T1000 (cell line): Measurements from ENCODE around the gene GORAB.
A peak's percentile ranks its signal among the peaks of the same experiment; 100 is the strongest.

Experiments used
- DNase-seq: peaks from one replicate; lab custom pipeline; 2025; ENCODE audit warnings: mixed read lengths; lab: John Stamatoyannopoulos, UW

GORAB gene

GRCh38 chr1:170537798-170538503 lies 6.0 kb downstream of the GORAB start:
- no peak for DNase-seq

- DNase-seq: no peak
These were observed 6.7 kb downstream of the GORAB start for GRCh38 chr1:170538687-170539086.

- DNase-seq: no peak
These were observed 7.2 kb downstream of the GORAB start for GRCh38 chr1:170539154-170539553.

GRCh38 chr1:170544624-170545023 lies 12.7 kb downstream of the GORAB start:
- DNase-seq: no peak

- DNase-seq: no peak
These were observed 13.5 kb downstream of the GORAB start for GRCh38 chr1:170545476-170545875.

DNA sequence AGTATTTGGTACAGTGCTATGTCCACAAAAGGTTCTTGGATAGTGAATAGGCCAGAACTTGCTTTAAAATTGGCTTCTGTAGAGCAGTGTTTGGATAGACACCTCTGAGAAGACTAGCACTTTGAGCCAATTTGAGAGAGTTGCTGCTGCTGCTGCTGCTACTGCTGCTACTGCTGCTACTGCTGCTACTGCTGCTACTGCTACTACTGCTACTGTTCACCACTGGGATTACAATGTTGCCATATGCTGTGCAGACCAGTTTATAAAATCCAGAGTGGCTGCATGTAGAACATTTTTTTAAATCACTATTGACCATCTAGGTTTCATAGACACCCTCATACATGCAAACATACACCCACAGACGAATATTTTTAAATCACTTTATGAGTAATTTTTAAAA lies 15.3 kb downstream of the GORAB start:
- no peak for DNase-seq

DNA sequence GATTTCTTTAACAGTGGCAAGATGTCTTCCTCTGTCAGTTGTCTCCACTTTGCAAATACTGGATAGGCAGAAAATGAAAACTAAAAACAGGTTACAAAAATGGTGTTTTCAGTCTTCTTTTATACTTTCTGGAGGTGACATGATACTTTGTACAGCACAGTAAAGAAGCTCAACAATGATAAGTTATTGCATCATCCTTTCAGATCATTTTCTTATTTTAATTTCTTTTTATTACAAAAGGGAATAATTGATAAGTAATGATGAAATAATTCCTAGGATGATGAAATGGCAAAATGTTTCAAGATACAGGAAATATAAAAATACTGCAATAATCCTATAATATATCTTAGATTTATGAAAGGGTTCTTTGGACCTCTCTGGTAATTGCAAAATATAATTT lies 16.5 kb downstream of the GORAB start:
- DNase-seq: no peak

- no peak for DNase-seq
These were observed 23.4 kb downstream of the GORAB start for GRCh38 chr1:170555370-170555769.

GRCh38 chr1:170556917-170557316 lies 25.0 kb downstream of the GORAB start:
- DNase-seq: no peak

GRCh38 chr1:170558731-170559130 lies 26.8 kb downstream of the GORAB start:
- no peak for DNase-seq

GRCh38 chr1:170559166-170559565 lies 27.2 kb downstream of the GORAB start:
- no peak for DNase-seq

GRCh38 chr1:170560681-170561285 lies 28.8 kb downstream of the GORAB start:
- no peak for DNase-seq

DNA sequence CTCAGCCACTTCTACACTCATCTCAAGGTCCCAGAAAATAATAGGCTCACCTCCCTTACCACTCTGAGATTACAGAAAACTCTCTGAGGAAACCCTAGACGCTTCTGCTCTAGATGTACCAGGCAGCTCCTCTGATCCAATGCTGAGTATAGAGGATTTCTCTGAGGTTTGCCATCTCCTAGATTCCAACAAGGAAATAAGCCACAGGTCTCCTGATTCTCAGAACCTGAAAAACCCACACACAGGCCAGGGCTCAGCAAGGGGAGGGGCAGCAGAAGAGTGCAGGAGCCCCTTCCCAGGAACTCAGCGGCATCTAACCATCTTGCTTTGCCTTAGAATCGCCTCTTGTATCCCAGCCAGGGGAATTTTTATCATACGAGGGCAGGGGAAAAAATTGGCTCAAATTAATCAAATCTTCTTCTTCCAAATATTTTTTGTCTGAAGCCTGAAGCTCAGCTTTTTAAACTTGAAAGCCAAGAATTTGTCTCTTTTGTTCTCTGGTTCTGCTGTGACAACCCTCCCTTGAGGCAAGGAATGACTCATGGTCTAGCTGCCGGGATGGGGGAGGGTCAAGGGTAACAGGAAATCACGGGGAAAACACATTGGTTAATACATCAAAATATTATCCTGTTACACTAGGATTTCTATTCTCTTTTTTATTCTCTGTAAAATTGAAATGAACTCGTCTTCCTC lies 30.8 kb downstream of the GORAB start:
- DNase-seq: peak; percentile 11

DNA sequence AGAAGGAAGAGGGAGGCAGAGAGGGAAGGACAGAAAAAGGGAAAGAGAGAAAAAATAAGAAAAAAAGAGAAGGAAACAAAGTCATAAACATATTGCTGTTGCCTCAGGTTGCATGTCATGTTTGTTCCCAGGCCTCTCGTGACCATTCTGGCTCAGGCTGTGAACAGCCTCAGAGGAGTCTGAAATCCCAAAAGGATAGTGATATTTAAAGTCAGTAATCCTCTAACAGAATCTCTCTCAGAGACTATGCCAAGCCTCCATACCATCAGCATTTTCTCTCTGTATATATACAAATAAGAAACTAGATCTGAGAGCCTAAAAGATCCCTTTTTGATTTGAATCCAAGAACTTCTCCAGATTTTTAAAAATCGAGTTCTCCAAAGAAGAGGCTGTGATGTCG lies 35.2 kb downstream of the GORAB start:
- no peak for DNase-seq

DNA sequence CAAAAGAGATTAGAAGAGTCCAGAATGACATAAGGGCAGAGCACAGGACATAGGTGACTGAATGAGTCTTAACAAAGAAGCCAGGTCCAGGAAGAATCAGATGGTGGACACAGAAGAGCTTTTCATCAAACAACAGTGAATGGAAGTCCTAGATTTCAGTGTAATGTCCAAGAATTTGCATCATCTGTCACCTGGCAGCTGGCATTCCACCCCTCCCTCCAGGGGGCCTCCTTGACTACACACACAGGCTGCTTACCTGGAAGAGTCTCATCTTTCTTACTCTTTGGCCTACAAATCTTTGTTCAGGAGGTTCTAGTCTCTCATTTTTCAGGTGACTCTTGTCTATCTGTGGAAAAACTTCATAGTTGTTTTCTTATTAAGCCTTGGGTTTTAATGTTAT lies 36.2 kb downstream of the GORAB start:
- no peak for DNase-seq

DNA sequence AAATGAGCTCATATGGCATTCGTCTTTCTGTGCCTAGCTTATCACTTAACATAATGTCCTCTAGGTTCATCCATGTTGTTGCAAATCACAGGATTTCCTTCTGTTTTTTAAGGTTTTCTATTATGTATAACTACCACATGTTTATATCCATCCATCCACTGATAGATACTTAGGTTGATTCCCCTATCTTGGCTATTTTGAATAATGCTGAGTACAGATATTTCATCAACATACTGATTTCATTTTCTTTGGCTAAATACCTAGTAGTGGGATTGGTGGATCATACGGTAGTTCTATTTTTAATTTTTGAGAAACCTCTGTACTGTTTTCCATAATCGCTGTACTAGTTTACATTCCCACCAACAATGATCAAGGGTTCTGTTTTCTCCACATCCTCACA lies 45.0 kb downstream of the GORAB start:
- no peak for DNase-seq

GRCh38 chr1:170578359-170578758 lies 46.4 kb downstream of the GORAB start:
- DNase-seq: no peak

- no peak for DNase-seq
These were observed 48.9 kb downstream of the GORAB start for GRCh38 chr1:170580636-170581440.

GRCh38 chr1:170583186-170583585 lies 51.2 kb downstream of the GORAB start:
- DNase-seq: no peak

DNA sequence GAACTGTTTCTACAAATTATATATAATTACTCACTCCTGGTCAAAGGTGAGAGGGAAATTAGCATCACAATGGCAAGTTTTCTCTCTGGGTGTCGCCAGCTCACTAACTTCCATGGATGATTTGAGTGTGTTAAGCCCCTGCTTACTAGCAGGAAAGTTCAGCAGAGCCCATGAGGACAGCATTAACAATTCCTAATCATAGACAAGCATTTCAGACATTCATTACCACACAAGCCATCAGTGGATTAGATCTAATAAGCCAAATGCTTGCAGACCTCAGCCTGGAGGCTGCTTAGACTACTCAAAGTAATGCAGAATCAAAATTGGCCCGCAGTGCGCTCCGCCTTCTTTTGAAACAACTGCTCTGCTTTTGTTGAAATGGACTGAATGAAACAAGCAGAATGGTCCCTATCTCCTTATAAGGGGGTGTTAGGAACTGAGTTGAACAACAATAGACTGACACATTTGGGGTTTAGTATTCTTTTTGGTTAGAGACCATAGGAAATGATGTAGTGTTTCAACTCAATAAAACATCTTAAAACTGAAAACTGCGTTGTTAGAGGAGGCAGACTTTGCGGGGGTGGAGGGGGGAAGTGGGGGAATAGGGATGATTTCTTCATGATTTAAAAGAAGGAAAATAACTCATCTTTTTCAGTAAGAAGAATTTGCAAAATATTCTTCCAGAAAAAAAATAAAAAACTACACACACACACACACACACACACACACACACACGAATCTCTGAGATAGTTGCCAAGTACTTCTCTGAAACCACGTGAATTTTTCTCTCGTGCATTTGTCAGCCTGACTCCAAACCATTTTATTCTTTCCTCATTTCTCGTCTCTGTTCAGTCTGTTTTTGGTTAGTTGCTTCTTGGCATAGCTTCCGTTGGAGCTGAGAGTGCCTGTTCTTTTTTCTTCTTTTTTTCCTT lies 54.6 kb downstream of the GORAB start:
- no peak for DNase-seq

DNA sequence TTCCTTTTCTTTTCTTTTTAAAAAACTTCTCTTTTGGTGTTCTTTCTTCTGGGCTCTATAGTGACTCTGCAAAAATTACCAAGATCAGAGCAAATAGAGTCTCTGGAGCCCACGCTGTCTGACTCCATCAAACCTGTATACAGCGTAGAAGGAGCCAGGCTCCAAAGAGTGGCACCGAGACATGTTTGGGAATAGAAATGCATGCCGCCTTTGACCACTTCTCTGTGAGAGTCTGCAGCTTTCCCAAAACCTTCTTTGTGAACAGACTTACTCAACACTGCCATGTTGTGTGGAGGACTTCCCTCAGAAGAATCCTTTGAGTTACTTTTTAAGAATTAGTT lies 55.3 kb downstream of the GORAB start:
- no peak for DNase-seq
